ENCODE data around the gene MAP3K3.

DNA sequence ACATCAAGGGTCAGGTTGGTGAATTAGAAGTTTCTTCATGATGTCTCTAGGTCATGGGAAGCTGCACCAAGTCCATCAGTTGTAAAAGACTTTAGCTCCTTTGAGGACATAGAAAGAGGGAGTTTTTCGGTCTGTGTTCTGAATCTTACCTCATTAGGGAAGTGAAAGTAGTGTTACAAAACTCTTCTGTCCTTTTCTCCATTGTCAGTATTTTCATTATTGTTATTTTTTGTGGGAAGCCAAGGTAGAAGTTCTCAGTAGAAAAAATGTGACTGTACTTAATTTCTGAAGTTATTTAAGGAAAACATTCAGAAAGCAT is 24.2 kb downstream of the MAP3K3 start:
- no peak for TF ChIP-seq POLR2A (IDR thresholded peaks at IDR 0.05)
- TF ChIP-seq, protein P1, sequence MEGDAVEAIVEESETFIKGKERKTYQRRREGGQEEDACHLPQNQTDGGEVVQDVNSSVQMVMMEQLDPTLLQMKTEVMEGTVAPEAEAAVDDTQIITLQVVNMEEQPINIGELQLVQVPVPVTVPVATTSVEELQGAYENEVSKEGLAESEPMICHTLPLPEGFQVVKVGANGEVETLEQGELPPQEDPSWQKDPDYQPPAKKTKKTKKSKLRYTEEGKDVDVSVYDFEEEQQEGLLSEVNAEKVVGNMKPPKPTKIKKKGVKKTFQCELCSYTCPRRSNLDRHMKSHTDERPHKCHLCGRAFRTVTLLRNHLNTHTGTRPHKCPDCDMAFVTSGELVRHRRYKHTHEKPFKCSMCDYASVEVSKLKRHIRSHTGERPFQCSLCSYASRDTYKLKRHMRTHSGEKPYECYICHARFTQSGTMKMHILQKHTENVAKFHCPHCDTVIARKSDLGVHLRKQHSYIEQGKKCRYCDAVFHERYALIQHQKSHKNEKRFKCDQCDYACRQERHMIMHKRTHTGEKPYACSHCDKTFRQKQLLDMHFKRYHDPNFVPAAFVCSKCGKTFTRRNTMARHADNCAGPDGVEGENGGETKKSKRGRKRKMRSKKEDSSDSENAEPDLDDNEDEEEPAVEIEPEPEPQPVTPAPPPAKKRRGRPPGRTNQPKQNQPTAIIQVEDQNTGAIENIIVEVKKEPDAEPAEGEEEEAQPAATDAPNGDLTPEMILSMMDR (IDR thresholded peaks at IDR 0.05) = no peak
